Mesenchymal stem cell (in vitro differentiated cells and primary cell): Measurements from ENCODE around the gene HCN3.

Experiments
- DNase-seq: peaks from one replicate; pipeline ENCODE4 v3.0.0-alpha.2; 2013
- H2AFZ ChIP-seq: one replicate; pipeline ENCODE4 v1.6.1; 2013; ENCODE audit warnings: low read depth, mild to moderate bottlenecking, control low read depth, inconsistent platforms, low read length, moderate library complexity
- H2AK5ac ChIP-seq: 2 replicates; pipeline ENCODE4 v1.6.1; 2013; ENCODE audit warnings: low read length, moderate library complexity, mild to moderate bottlenecking, inconsistent platforms; ENCODE audit not compliant: severe bottlenecking
- H2BK120ac ChIP-seq: one replicate; pipeline ENCODE4 v1.6.1; 2013; ENCODE audit warnings: low read depth, mild to moderate bottlenecking, inconsistent platforms, low read length, moderate library complexity
- H2BK12ac ChIP-seq, 2 experiments: one replicate each; pipeline ENCODE4 v1.6.1; 2013; ENCODE audit warnings: inconsistent platforms in 2 of 2, low read length in 2 of 2, mild to moderate bottlenecking in 2 of 2, moderate library complexity in 2 of 2, control low read depth in 1 of 2
- H2BK15ac ChIP-seq: one replicate; pipeline ENCODE4 v1.6.1; 2013; ENCODE audit warnings: mild to moderate bottlenecking, low read depth, inconsistent platforms; ENCODE audit not compliant: poor library complexity, severe bottlenecking
- H2BK5ac ChIP-seq: 2 replicates; pipeline ENCODE4 v1.6.1; 2013; ENCODE audit warnings: low read depth, mild to moderate bottlenecking, low read length, control low read depth, inconsistent platforms; ENCODE audit not compliant: poor library complexity, severe bottlenecking
- H3K14ac ChIP-seq, 2 experiments: one replicate each; pipeline ENCODE4 v1.6.1; 2013; ENCODE audit warnings: inconsistent platforms in 2 of 2, low read length in 2 of 2, control low read depth in 1 of 2, mild to moderate bottlenecking in 1 of 2, moderate library complexity in 1 of 2
- H3K18ac ChIP-seq, 2 experiments: one replicate each; pipeline ENCODE4 v1.6.1; 2013; ENCODE audit warnings: inconsistent platforms in 2 of 2, low read length in 2 of 2, control low read depth in 1 of 2, low read depth in 1 of 2, mild to moderate bottlenecking in 1 of 2
- H3K23ac ChIP-seq, 2 experiments: one replicate each; pipeline ENCODE4 v1.6.1; 2013; ENCODE audit warnings: inconsistent platforms in 2 of 2, low read length in 2 of 2, mild to moderate bottlenecking in 2 of 2, moderate library complexity in 2 of 2, control low read depth in 1 of 2
- H3K27ac ChIP-seq: 2 replicates; pipeline ENCODE4 v1.5.1; 2013; ENCODE audit warnings: mild to moderate bottlenecking, moderate library complexity, low read length, control low read depth, inconsistent platforms; ENCODE audit not compliant: poor library complexity, severe bottlenecking
- H3K27me3 ChIP-seq, 2 experiments: 2 replicates each; pipeline versions ENCODE4 v1.6.1 to v1.7.0; 2013; ENCODE audit warnings: low read length in 2 of 2, mild to moderate bottlenecking in 2 of 2, moderate library complexity in 2 of 2, control low read depth in 1 of 2, inconsistent platforms in 1 of 2; ENCODE audit not compliant: control insufficient read depth in 1 of 2, insufficient read depth in 1 of 2
- H3K36me3 ChIP-seq, 2 experiments: 2 replicates each; pipeline versions ENCODE4 v1.6.1 to v1.7.0; 2013; ENCODE audit warnings: low read length in 2 of 2, control low read depth in 1 of 2, inconsistent platforms in 1 of 2, low read depth in 1 of 2, mild to moderate bottlenecking in 1 of 2; ENCODE audit not compliant: insufficient read depth in 2 of 2, control insufficient read depth in 1 of 2
- H3K4ac ChIP-seq, 2 experiments: one replicate each; pipeline ENCODE4 v1.6.1; 2013; ENCODE audit warnings: inconsistent platforms in 2 of 2, low read length in 2 of 2, mild to moderate bottlenecking in 2 of 2, moderate library complexity in 2 of 2, control low read depth in 1 of 2, low read depth in 1 of 2
- H3K4me1 ChIP-seq: 2 replicates; pipeline ENCODE4 v1.6.1; 2013; ENCODE audit warnings: low read depth, low read length, control low read depth; ENCODE audit not compliant: control insufficient read depth, insufficient read depth
- H3K4me2 ChIP-seq: 2 replicates; pipeline ENCODE4 v1.6.1; 2013; ENCODE audit warnings: low read length, mild to moderate bottlenecking, inconsistent platforms; ENCODE audit not compliant: poor library complexity, severe bottlenecking
- H3K4me3 ChIP-seq, 2 experiments: 2 replicates each; pipeline versions ENCODE4 v1.5.1 to v1.7.0; 2013; ENCODE audit warnings: low read length in 2 of 2, mild to moderate bottlenecking in 2 of 2, control low read depth in 1 of 2, low read depth in 1 of 2; ENCODE audit not compliant: insufficient read depth in 1 of 2
- H3K79me1 ChIP-seq: replicated peaks from 2 replicates; pipeline ENCODE4 v1.6.1; 2013; ENCODE audit warnings: mild to moderate bottlenecking, control low read depth, low read length, inconsistent platforms; ENCODE audit not compliant: poor library complexity, severe bottlenecking
- H3K9ac ChIP-seq: 2 replicates; pipeline ENCODE4 v1.7.0; 2013; ENCODE audit warnings: mild to moderate bottlenecking, low read length, moderate library complexity
- H3K9me3 ChIP-seq: 2 replicates; pipeline ENCODE4 v1.7.0; 2013; ENCODE audit warnings: mild to moderate bottlenecking, low read length; ENCODE audit not compliant: control insufficient read depth
- H4K8ac ChIP-seq: one replicate; pipeline ENCODE4 v1.6.1; 2013; ENCODE audit warnings: inconsistent platforms, mild to moderate bottlenecking, low read length, moderate library complexity
- H4K91ac ChIP-seq: one replicate; pipeline ENCODE4 v1.6.1; 2013; ENCODE audit warnings: mild to moderate bottlenecking, low read length, inconsistent platforms
- WGBS: methylation state at CpG from one replicate; pipeline ENCODE4 v1.1.7; 2013; ENCODE audit warnings: mixed read lengths; 5-methylcytosine and 5-hydroxymethylcytosine counted together

HCN3 gene

DNA sequence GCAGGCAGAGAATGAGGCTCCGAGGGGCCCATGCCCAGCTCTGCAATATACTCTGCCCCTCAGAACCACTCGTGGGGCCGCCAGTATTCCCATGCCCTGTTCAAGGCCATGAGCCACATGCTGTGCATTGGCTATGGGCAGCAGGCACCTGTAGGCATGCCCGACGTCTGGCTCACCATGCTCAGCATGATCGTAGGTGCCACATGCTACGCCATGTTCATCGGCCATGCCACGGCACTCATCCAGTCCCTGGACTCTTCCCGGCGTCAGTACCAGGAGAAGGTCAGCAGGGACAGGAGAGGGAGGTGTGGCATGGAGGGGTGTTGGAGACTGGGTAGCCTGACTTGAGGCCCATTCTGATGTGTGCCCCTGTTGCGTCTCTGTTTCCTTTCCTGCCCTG lies 7.2 kb downstream of the HCN3 start:
- Histone ChIP-seq H2BK5ac (no peak overlapping the region), H3K79me1 (no peaks in the 10 kb centered on the region), H3K23ac (no peak overlapping the region), H2BK15ac (no peak overlapping the region), H3K14ac (no peak overlapping the region), H3K4me3 (no peak overlapping the region), H3K18ac (no peak overlapping the region), H3K27me3 (peaks cover 0 to 3% of the 10 kb centered on the region in 2 experiments), H3K4ac (no peak overlapping the region), H4K8ac (no peak overlapping the region), H3K9me3 (no peaks in the 10 kb centered on the region), H3K9ac (no peak overlapping the region), H3K4me2 (no peak overlapping the region), H3K27ac (no peak overlapping the region), H4K91ac (no peak overlapping the region), H3K36me3 (peaks cover 8 to 43% of the 10 kb centered on the region in 2 experiments), H2BK12ac (no peak overlapping the region), H2BK120ac (no peak overlapping the region), H2AK5ac (no peak overlapping the region), H3K4me1 (no peaks in the 10 kb centered on the region), H2AFZ (no peak overlapping the region)
- WGBS, result 94% methylated on average over 12 of the region's 12 CpGs
- DNase-seq, result no peak

GRCh38 chr1:155285063-155285462 lies 7.8 kb downstream of the HCN3 start:
- H3K9ac ChIP-seq, result no peak overlapping the region

DNA sequence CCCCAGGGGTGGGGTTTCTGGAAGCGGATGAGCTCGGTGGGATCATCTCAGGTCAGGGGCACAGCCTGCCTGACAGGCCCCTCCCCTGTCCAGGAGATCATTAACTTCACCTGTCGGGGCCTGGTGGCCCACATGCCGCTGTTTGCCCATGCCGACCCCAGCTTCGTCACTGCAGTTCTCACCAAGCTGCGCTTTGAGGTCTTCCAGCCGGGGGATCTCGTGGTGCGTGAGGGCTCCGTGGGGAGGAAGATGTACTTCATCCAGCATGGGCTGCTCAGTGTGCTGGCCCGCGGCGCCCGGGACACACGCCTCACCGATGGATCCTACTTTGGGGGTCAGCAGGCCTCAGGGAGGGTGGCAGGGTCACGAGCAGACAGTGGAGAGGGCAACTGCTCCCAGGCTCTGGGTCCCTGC lies 8.4 kb downstream of the HCN3 start:
- Histone ChIP-seq H3K27ac (no peak overlapping the region), H2BK12ac (no peak overlapping the region), H3K27me3 (peaks cover 0 to 3% of the 10 kb centered on the region in 2 experiments), H3K9me3 (no peaks in the 10 kb centered on the region), H3K4me3 (no peak overlapping the region), H2BK5ac (no peak overlapping the region), H2AK5ac (no peak overlapping the region), H2AFZ (no peak overlapping the region), H3K4me2 (no peak overlapping the region), H3K9ac (no peak overlapping the region), H4K8ac (no peak overlapping the region), H3K18ac (no peak overlapping the region), H3K4me1 (no peaks in the 10 kb centered on the region), H3K4ac (no peak overlapping the region), H4K91ac (no peak overlapping the region), H3K14ac (no peak overlapping the region), H2BK120ac (no peak overlapping the region), H3K23ac (no peak overlapping the region), H3K36me3 (peaks cover 8 to 43% of the 10 kb centered on the region in 2 experiments), H3K79me1 (no peaks in the 10 kb centered on the region), H2BK15ac (no peak overlapping the region)
- 96% methylated on average over 18 of the region's 18 CpGs for WGBS
- DNase-seq, result no peak

More at GRCh38 chr1:155285063-155285462, 7.8 kb downstream of the HCN3 start:
- H3K27ac ChIP-seq, result no peak overlapping the region
- peaks cover 8 to 43% of the 10 kb centered on the region in 2 experiments for H3K36me3 ChIP-seq
- H2BK12ac ChIP-seq, result no peak overlapping the region
- no peak overlapping the region for H3K18ac ChIP-seq
- no peak overlapping the region for H3K4ac ChIP-seq
- no peak overlapping the region for H3K14ac ChIP-seq
- no peak for DNase-seq
- no peak overlapping the region for H3K4me2 ChIP-seq
- WGBS, result 91% methylated on average over 14 of the region's 14 CpGs
- H2BK15ac ChIP-seq, result no peak overlapping the region
- no peaks in the 10 kb centered on the region for H3K9me3 ChIP-seq
- peak overlapping the region; percentile 48 for H4K91ac ChIP-seq
- H4K8ac ChIP-seq, result no peak overlapping the region
- H3K27me3 ChIP-seq, result peaks cover 0 to 3% of the 10 kb centered on the region in 2 experiments
- H2AK5ac ChIP-seq, result no peak overlapping the region
- H3K4me3 ChIP-seq, result no peak overlapping the region
- H3K23ac ChIP-seq, result no peak overlapping the region
- H3K4me1 ChIP-seq, result no peaks in the 10 kb centered on the region
- H2AFZ ChIP-seq, result no peak overlapping the region
- no peak overlapping the region for H2BK5ac ChIP-seq
- no peaks in the 10 kb centered on the region for H3K79me1 ChIP-seq
- H2BK120ac ChIP-seq, result no peak overlapping the region

DNA sequence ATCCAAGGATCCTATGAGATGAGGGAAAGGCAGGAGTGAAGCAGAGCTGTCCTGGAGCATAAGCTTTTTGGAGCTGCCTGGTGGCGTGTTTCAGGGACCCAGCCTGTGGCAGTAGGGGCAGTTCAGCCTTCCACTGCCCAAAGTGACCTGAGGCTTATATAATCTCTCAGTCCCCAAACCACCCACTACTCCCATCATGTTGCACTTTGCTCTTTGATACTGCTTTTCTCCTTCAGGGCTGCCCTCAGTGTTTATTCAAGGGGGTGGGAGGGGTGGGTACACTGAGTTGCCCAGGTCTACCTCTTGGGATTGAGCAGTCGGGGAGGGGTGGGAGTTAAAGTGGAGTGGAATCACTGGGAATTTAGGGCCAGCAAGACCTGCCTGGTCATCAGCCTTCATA lies 9.3 kb downstream of the HCN3 start:
- no peak overlapping the region for H3K4me3 ChIP-seq
- no peak overlapping the region for H2AFZ ChIP-seq
- H2AK5ac ChIP-seq, result no peak overlapping the region
- no peak overlapping the region for H3K18ac ChIP-seq
- H4K8ac ChIP-seq, result no peak overlapping the region
- DNase-seq, result no peak
- H3K4me2 ChIP-seq, result no peak overlapping the region
- H2BK120ac ChIP-seq, result no peak overlapping the region
- no peak overlapping the region for H3K27ac ChIP-seq
- no peak overlapping the region for H3K23ac ChIP-seq
- no peaks in the 10 kb centered on the region for H3K4me1 ChIP-seq
- WGBS, result 97% methylated on average over 2 of the region's 2 CpGs
- no peak overlapping the region for H3K9ac ChIP-seq
- no peaks in the 10 kb centered on the region for H3K79me1 ChIP-seq
- no peak overlapping the region for H2BK5ac ChIP-seq
- no peak overlapping the region for H3K14ac ChIP-seq
- peaks cover 2 to 6% of the 10 kb centered on the region in 2 experiments for H3K27me3 ChIP-seq
- no peak overlapping the region for H2BK15ac ChIP-seq
- H3K36me3 ChIP-seq, result peaks cover 8 to 43% of the 10 kb centered on the region in 2 experiments
- no peak overlapping the region for H3K4ac ChIP-seq
- H4K91ac ChIP-seq, result no peak overlapping the region
- H3K9me3 ChIP-seq, result no peaks in the 10 kb centered on the region
- H2BK12ac ChIP-seq, result no peak overlapping the region
